ENCODE results near the gene PLCXD1. TPM values are rescaled to one million over a fixed set of nuclear protein-coding genes. Genes with fewer than 3 reads are reported as not detected.

The PLCXD1 gene
- total RNA-seq, 1 donor from 2014 or later = 25.9 TPM

- Histone ChIP-seq H3K4me2 (ENCODE audit: low read length) (peak overlapping the region; percentile 87), H3K4me3 (ENCODE audit: insufficient read depth, low read depth, low read length) (peak overlapping the region; percentile 73), H3K36me3 (ENCODE audit: insufficient read depth, low read length) (peaks cover 3% of the 10 kb centered on the region), H3K9me3 (ENCODE audit: insufficient read depth, low read depth, low read length) (no peaks in the 10 kb centered on the region), H2AFZ (ENCODE audit: low read depth, low read length) (peak overlapping the region; percentile 24), H4K20me1 (ENCODE audit: insufficient read depth, low read length) (peaks cover 23% of the 10 kb centered on the region), H3K79me2 (ENCODE audit: insufficient read depth, low read length) (peaks cover 31% of the 10 kb centered on the region), H3K27ac (ENCODE audit: low read depth, low read length) (no peak overlapping the region), H3K27me3 (ENCODE audit: insufficient read depth, low read length) (no peaks in the 10 kb centered on the region), H3K4me1 (ENCODE audit: insufficient read depth, low read length) (peaks cover 7% of the 10 kb centered on the region), H3K9ac (ENCODE audit: low read length) (peak overlapping the region; percentile 95)
- Mint-ChIP-seq H3K36me3 (ENCODE audit: low read depth, unreplicated experiment) (peaks cover 9% of the 10 kb centered on the region), H3K27me3 (ENCODE audit: low read depth, unreplicated experiment) (no peaks in the 10 kb centered on the region), H3K4me1 (ENCODE audit: low read depth, unreplicated experiment) (peaks cover 2% of the 10 kb centered on the region), H3K4me3 (ENCODE audit: unreplicated experiment) (peak overlapping the region; percentile 92), H3K9me3 (ENCODE audit: unreplicated experiment) (no peaks in the 10 kb centered on the region), H3K27ac (ENCODE audit: unreplicated experiment) (peak overlapping the region; percentile 97)
- DNase-seq (ENCODE audit: low read depth) (no peak), FAIRE-seq (no peak)
- TF ChIP-seq CTCF (IDR thresholded peaks at IDR 0.05; ENCODE audit: insufficient read depth, low read depth, low read length) (no peak), EZH2 (IDR thresholded peaks at IDR 0.05; ENCODE audit: insufficient read depth, low read length) (no peak)
Observed at GRCh38 chrX:317424-318067, 36.4 kb downstream of the PLCXD1 start.

GRCh38 chrX:318068-318738 lies 37.0 kb downstream of the PLCXD1 start:
- Mint-ChIP-seq H3K36me3 (ENCODE audit: low read depth, unreplicated experiment) (peaks cover 9% of the 10 kb centered on the region), H3K9me3 (ENCODE audit: unreplicated experiment) (no peaks in the 10 kb centered on the region), H3K4me3 (ENCODE audit: unreplicated experiment) (peak overlapping the region; percentile 92), H3K4me1 (ENCODE audit: low read depth, unreplicated experiment) (peaks cover 2% of the 10 kb centered on the region), H3K27me3 (ENCODE audit: low read depth, unreplicated experiment) (no peaks in the 10 kb centered on the region), H3K27ac (ENCODE audit: unreplicated experiment) (peak overlapping the region; percentile 97)
- H4K20me1 ChIP-seq (ENCODE audit: insufficient read depth, low read length) = peaks cover 23% of the 10 kb centered on the region
- H2AFZ ChIP-seq (ENCODE audit: low read depth, low read length) = peak overlapping the region; percentile 87
- H3K79me2 ChIP-seq (ENCODE audit: insufficient read depth, low read length) = peaks cover 31% of the 10 kb centered on the region
- H3K4me2 ChIP-seq (ENCODE audit: low read length) = peak overlapping the region; percentile 87
- H3K4me3 ChIP-seq (ENCODE audit: insufficient read depth, low read depth, low read length) = peak overlapping the region; percentile 73
- H3K27me3 ChIP-seq (ENCODE audit: insufficient read depth, low read length) = no peaks in the 10 kb centered on the region
- TF ChIP-seq CTCF (IDR thresholded peaks at IDR 0.05; ENCODE audit: insufficient read depth, low read depth, low read length) (no peak), EZH2 (IDR thresholded peaks at IDR 0.05; ENCODE audit: insufficient read depth, low read length) (no peak)
- FAIRE-seq (no peak), DNase-seq (ENCODE audit: low read depth) (peak; percentile 94)
- H3K9me3 ChIP-seq (ENCODE audit: insufficient read depth, low read depth, low read length) = no peaks in the 10 kb centered on the region
- H3K36me3 ChIP-seq (ENCODE audit: insufficient read depth, low read length) = peaks cover 3% of the 10 kb centered on the region
- peak overlapping the region; percentile 93 for H3K27ac ChIP-seq (ENCODE audit: low read depth, low read length)
- peaks cover 7% of the 10 kb centered on the region for H3K4me1 ChIP-seq (ENCODE audit: insufficient read depth, low read length)
- peak overlapping the region; percentile 95 for H3K9ac ChIP-seq (ENCODE audit: low read length)
